HUDEP-2 (cell line): ENCODE measurements around the gene RFTN1.
"Not testable (repeated sequence)": the region's sequence is repeated elsewhere in the genome, so short reads cannot be mapped to it uniquely, and the experiment has no call there.

Source experiments
- DNase-seq, 76 experiments: peaks; one replicate each; lab custom pipeline; 2025; ENCODE audit not compliant: unreplicated experiment in 76 of 76; lab: John Stamatoyannopoulos, UW

The RFTN1 gene

GRCh38 chr3:16489326-16490061 is 24.0 kb downstream of the RFTN1 start:
- not testable (repeated sequence) for DNase-seq

DNA sequence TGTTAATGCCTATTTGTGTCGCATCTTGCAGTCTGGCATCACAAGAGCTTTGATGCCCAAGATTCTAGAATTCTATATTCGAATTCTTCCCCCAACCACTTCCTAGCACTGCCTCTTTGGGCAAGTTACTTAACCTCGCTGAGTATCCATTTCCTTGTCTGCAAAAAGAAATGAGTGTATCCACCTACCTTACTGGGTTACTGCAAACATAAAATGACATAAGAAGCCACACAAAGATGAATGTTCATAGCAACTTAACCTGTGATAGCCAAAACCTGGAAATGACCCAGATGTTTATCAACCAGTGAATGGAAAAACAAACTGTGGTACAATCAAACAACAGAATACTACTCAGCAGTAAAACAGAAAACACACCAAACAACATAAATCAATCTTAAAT is 24.9 kb downstream of the RFTN1 start:
- no peak for DNase-seq

- DNase-seq: no peak
Measured at GRCh38 chr3:16487511-16488175, 25.9 kb downstream of the RFTN1 start.

GRCh38 chr3:16486951-16487480 is 26.5 kb downstream of the RFTN1 start:
- no peak for DNase-seq

- no peak for DNase-seq
Measured at GRCh38 chr3:16486201-16486600, 27.3 kb downstream of the RFTN1 start.

DNA sequence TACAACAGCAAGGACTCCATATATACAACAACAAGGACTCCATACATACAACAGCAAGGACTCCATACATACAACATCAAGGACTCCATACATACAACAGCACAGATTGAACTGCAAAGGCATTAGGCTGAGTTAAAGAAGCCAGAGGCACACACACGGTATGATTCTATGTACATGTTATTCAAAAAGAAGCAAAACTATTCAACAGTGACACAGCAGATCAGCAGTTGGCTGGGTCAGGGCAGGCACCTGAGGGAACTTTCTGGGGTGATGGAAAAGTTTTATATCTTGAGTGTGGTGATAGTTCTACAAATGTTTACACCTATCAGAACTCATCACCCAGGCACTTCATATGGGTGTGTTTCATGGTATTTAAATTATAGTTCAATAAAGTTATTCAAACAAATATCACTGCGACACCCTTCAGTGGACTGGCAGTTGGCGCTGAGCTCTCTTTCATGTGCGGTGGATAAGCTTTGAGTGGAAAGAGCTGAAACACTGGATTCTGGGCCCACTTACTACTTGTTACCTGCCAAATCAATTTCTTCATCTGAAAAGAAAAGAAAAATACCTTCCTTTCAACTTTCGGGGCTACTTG is 28.0 kb downstream of the RFTN1 start:
- no peak for DNase-seq

GRCh38 chr3:16484984-16485383 is 28.5 kb downstream of the RFTN1 start:
- no peak for DNase-seq

DNA sequence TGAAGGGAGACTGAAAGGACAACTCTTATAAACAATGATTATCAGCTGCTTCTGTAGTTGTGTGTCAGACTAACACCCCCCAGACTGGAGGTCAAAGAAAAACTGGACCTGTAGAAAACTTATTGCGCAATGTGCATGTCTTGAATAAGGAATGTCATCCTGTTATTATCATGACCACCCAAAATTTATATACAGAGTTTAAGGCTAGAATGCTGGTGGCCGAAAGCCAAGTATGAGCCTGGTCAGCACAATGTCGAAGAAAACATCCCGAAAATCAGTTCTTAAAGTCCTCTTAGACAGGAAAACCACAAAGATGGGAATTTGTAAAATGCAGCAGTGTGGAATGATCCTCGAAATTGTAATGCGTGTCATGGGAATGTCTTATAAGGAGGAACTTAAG is 29.3 kb downstream of the RFTN1 start:
- DNase-seq: no peak

GRCh38 chr3:16482770-16483531 is 30.5 kb downstream of the RFTN1 start:
- no peak for DNase-seq

DNA sequence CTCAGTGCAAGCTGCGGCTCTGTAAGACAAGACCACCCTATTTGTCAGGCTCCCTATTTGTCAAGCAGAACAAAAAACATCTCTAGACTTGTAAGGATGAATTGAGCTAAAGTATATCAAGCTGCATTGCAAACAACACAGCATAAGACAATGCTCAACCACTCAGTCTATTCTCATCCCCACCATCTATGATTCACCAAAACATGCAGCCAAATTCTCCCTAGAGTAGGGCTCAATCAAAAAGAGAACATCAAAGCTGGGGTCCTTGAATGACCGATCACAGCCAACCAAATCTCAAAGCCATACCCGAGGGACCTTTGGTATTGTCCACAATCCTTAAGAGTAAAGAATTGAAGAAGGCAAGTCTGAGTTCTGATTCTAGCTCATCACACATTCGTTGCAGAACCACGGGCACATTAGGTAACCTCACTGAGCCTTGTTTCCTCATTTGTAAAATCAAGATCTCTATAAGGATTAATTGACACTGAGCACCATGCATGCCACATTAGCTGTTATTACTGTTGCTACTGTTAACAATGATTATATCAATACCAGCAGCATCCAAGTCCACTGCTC is 31.2 kb downstream of the RFTN1 start:
- DNase-seq: no peak

GRCh38 chr3:16481546-16481897 is 32.0 kb downstream of the RFTN1 start:
- DNase-seq: no peak

- no peak for DNase-seq
Measured at GRCh38 chr3:16480861-16481545, 32.5 kb downstream of the RFTN1 start.

DNA sequence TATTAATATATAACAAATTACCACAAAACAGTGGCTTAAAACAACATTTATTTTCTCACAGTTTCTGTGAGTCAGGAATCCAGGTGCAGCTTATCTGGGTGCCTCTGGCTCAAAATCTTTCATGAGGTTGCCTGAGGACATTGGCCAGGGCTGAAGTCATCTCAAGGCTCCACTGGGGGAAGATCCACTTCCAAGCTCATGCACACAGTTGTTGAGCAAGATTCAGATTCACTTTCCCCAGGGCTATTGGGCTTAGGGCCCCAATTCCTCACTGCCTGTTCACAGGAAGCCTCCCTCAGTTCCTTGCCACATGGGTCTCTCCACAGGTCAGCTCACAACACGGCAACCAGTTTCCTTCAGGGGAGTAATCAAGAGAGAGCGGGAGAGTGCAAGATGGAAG is 35.0 kb downstream of the RFTN1 start:
- no peak for DNase-seq

- DNase-seq: no peak
Measured at GRCh38 chr3:16477521-16477920, 36.0 kb downstream of the RFTN1 start.

GRCh38 chr3:16477056-16477455 is 36.4 kb downstream of the RFTN1 start:
- no peak for DNase-seq

GRCh38 chr3:16476636-16477035 is 36.9 kb downstream of the RFTN1 start:
- DNase-seq: no peak

GRCh38 chr3:16475766-16476165 is 37.7 kb downstream of the RFTN1 start:
- DNase-seq: no peak

DNA sequence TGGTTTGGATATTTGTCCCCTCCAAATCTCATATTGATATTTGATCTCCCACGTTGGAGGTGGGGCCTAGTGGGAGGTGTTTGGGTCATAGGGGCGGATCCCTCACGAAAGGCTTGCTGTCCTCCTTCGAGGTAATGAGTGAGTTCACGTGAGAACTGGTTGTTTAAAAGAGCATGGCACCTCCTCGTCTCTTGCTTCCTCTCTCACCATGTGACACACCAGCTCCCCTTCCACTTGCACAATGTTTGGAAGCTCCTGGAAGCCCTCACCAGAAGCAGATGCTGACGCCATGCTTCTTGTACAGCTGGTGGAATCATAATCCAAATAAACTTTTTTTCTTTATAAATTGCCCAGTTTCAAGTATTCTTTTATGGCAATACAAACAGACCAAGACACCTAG is 38.6 kb downstream of the RFTN1 start:
- no peak for DNase-seq

DNA sequence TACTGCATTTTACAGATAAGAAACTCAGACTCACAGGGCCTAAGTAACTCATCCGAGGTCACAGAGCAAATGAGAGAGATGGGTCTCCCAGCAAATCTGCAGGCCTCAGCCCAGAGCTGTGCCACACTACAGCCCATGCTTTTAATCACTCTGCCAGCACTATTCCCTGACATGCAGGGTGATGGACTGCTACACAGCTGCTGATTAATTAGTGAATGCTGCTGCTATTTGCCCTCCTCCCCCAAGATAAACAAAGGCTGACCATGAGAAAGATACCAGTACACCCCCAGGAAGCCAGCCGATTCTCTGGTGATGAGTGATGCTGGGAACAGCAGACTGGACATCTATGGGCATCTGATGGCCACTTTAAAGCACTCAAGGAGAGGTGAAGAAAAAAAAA is 39.3 kb downstream of the RFTN1 start:
- no peak for DNase-seq

DNA sequence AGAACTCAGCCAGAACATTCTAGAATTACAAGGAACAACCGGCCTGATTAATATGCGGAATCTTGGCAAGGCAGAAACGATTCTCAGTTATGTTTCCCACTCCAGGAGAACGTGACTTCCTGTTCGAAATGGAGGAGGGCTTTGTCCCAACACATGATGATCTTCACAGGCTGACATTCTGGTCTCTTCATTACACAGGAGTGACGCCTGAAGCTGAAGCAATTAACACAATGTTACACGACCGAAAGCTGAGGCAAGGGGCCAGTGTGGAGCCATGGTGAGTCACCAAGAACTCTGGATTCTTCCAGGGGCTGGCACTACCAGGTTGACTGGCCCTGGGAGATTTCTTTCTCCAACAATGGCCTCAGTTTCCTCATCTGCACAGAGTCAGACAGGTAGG is 40.9 kb downstream of the RFTN1 start:
- no peak for DNase-seq
